Measurements from ENCODE around the gene WAC.

GRCh38 chr10:28663576-28664368, 130.9 kb downstream of the WAC start:
- TF ChIP-seq POLR2A (IDR thresholded peaks at IDR 0.05), result no peak
- peak; percentile 92 to 98 (median 96) for TF ChIP-seq CTCF (IDR thresholded peaks at IDR 0.05)
